Measurements from ENCODE around the gene RNF13. TPM values are rescaled to one million over a fixed set of nuclear protein-coding genes. Genes with fewer than 3 reads are reported as not detected.

The RNF13 gene
- total and polyA plus RNA-seq, 2 of the 4 experiments (the other 2 are of a cell fraction) = 12.8 to 29.8 TPM

DNA sequence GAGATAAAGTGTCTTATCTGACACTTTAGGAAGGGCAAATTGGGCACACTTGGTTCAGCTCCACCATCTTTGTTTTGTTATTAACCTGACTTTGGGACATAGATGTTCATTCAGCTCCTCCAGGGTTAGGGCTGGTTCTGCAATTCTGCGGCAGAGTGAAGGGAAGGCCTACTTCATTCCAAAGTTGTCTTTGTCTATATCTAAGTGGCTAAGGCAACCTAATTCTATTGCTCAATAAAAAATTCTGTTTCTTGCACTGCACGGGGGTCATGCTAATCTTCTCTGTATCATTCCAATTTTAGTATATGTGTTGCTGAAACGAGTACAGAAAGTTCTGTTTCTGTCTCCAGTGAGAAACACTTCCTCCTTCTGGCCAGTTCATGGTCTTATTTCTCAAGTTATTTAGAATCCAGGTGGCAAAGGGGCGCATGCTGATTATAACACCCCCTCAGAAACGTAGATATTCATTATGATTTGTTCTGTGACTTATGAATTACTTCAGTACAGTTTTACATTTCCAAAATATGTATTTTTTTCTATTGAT lies 104.2 kb downstream of the RNF13 start:
- Histone ChIP-seq H3K18ac (ENCODE audit: low read depth, low read length) (no peak overlapping the region), H3K4me2 (ENCODE audit: low read depth, low read length) (no peak overlapping the region), H3K56ac (ENCODE audit: extremely low read depth, insufficient read depth, low read length) (no peak overlapping the region), H2BK15ac (ENCODE audit: low read depth, low read length) (no peak overlapping the region), H3K9me3 (ENCODE audit: control insufficient read depth, insufficient read depth, low read length) (no peaks in the 10 kb centered on the region), H3K79me1 (ENCODE audit: low read depth in 1 of 2, low read length in 2 of 2) (no peaks in the 10 kb centered on the region), H4K91ac (ENCODE audit: insufficient read depth, low read depth, low read length) (no peak overlapping the region), H3K9me1 (ENCODE audit: insufficient read depth, low read length) (no peaks in the 10 kb centered on the region), H3K23ac (ENCODE audit: low read depth, low read length) (no peak overlapping the region), H2AK9ac (replicated peaks; ENCODE audit: low read depth, low read length, poor library complexity) (no peak overlapping the region), H2BK20ac (ENCODE audit: low read depth, low read length) (no peak overlapping the region), H4K5ac (ENCODE audit: low read depth, low read length) (no peak overlapping the region), H3K9ac (ENCODE audit: low read depth, low read length) (no peak overlapping the region), H3K4ac (ENCODE audit: low read depth, low read length) (no peak overlapping the region), H2BK120ac (ENCODE audit: low read depth, low read length) (no peak overlapping the region), H3K27me3 (ENCODE audit: control insufficient read depth, insufficient read depth, low read length) (no peaks in the 10 kb centered on the region), H3K36me3 (ENCODE audit: control insufficient read depth, insufficient read depth, low read length) (no peaks in the 10 kb centered on the region), H2BK5ac (ENCODE audit: low read depth, low read length, poor library complexity, severe bottlenecking) (no peak overlapping the region), H2AK5ac (ENCODE audit: low read depth, low read length) (no peak overlapping the region), H3K4me3 (ENCODE audit: insufficient read depth, low read depth, low read length) (no peak overlapping the region), H4K8ac (ENCODE audit: low read depth in 2 of 2, low read length in 2 of 2) (no peak overlapping the region), H3K14ac (replicated peaks; ENCODE audit: low read depth, low read length) (no peak overlapping the region), H3K4me1 (ENCODE audit: control insufficient read depth, insufficient read depth, low read length) (no peaks in the 10 kb centered on the region), H2AFZ (replicated peaks; ENCODE audit: low read length, poor library complexity) (no peak overlapping the region), H4K20me1 (ENCODE audit: insufficient read depth, low read length) (no peaks in the 10 kb centered on the region), H3K27ac (ENCODE audit: insufficient read depth, low read length) (no peak overlapping the region)
- TF ChIP-seq CEBPB (IDR thresholded peaks at IDR 0.05; ENCODE audit: low read depth, low read length) = no peak
- no peak for TF ChIP-seq MXI1 (IDR thresholded peaks at IDR 0.05; ENCODE audit: borderline replicate concordance, low read depth, low read length)
- no peak for TF ChIP-seq RCOR1 (IDR thresholded peaks at IDR 0.05; ENCODE audit: insufficient replicate concordance, low read length)
- TF ChIP-seq, protein P1, sequence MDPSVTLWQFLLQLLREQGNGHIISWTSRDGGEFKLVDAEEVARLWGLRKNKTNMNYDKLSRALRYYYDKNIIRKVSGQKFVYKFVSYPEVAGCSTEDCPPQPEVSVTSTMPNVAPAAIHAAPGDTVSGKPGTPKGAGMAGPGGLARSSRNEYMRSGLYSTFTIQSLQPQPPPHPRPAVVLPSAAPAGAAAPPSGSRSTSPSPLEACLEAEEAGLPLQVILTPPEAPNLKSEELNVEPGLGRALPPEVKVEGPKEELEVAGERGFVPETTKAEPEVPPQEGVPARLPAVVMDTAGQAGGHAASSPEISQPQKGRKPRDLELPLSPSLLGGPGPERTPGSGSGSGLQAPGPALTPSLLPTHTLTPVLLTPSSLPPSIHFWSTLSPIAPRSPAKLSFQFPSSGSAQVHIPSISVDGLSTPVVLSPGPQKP (IDR thresholded peaks at IDR 0.05; ENCODE audit: borderline replicate concordance, low read depth, low read length) = no peak
- no peak for TF ChIP-seq POLR2A (IDR thresholded peaks at IDR 0.05; ENCODE audit: low read depth, low read length)
- TF ChIP-seq, protein P2, sequence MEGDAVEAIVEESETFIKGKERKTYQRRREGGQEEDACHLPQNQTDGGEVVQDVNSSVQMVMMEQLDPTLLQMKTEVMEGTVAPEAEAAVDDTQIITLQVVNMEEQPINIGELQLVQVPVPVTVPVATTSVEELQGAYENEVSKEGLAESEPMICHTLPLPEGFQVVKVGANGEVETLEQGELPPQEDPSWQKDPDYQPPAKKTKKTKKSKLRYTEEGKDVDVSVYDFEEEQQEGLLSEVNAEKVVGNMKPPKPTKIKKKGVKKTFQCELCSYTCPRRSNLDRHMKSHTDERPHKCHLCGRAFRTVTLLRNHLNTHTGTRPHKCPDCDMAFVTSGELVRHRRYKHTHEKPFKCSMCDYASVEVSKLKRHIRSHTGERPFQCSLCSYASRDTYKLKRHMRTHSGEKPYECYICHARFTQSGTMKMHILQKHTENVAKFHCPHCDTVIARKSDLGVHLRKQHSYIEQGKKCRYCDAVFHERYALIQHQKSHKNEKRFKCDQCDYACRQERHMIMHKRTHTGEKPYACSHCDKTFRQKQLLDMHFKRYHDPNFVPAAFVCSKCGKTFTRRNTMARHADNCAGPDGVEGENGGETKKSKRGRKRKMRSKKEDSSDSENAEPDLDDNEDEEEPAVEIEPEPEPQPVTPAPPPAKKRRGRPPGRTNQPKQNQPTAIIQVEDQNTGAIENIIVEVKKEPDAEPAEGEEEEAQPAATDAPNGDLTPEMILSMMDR (conservative IDR thresholded peaks at IDR 0.05; ENCODE audit: low read depth, low read length) = no peak
- TF ChIP-seq CHD1 (IDR thresholded peaks at IDR 0.05; ENCODE audit: low read depth, low read length) = no peak
- WGBS, 2 experiments (ENCODE audit: extremely low coverage in 2 of 2, insufficient read length in 1 of 2) = no CpG with 5 or more reads among the region's 5 CpGs
- intact Hi-C loops (cut with micrococcal nuclease) = no loop called here
- in situ Hi-C loops (cut with MboI; ENCODE audit: low sequenced_read_pairs) = no loop called here
- ATAC-seq (ENCODE audit: low read depth) (no peak), DNase-seq (no peak)
- no TSS peak for BruUV-seq (replicated peaks)
- dilution Hi-C loops (cut with HindIII; ENCODE audit: low sequenced_read_pairs, unreplicated experiment) = no loop called here
- ChIA-PET POLR2A (ENCODE audit: unreplicated experiment) (no interaction called here), CTCF (no interaction called here)

Measured in IMR-90 (cell line).